Memory B cell (primary cell): ENCODE measurements around the gene MED4.

Source experiments
- ATAC-seq: fragments of 150-1000 bp; cut with Tn5 transposase; 2 replicates; pipeline ENCODE4 v1.10.0; 2021; ENCODE audit warnings: low read depth, mild to moderate bottlenecking, moderate library complexity
- DNase-seq, 2 donors: peaks; one replicate each; pipeline ENCODE4 v3.0.0; 2022; ENCODE audit warnings: low spot score in 2 of 2
- H3K27ac Mint-ChIP-seq: one replicate; pipeline ENCODE4 v1.8.0; 2022; ENCODE audit warnings: mild to moderate bottlenecking, moderate library complexity, mixed read lengths
- H3K27me3 Mint-ChIP-seq: one replicate; pipeline ENCODE4 v1.8.0; 2022; ENCODE audit warnings: mixed read lengths
- H3K36me3 Mint-ChIP-seq: one replicate; pipeline ENCODE4 v1.8.0; 2022; ENCODE audit warnings: mild to moderate bottlenecking, mixed read lengths
- H3K4me1 Mint-ChIP-seq: one replicate; pipeline ENCODE4 v1.8.0; 2022; ENCODE audit warnings: mixed read lengths
- H3K4me3 Mint-ChIP-seq: one replicate; pipeline ENCODE4 v1.8.0; 2022; ENCODE audit warnings: mild to moderate bottlenecking, moderate library complexity, mixed read lengths
- H3K9me3 Mint-ChIP-seq: one replicate; pipeline ENCODE4 v1.8.0; 2022; ENCODE audit warnings: mixed read lengths

MED4 gene

DNA sequence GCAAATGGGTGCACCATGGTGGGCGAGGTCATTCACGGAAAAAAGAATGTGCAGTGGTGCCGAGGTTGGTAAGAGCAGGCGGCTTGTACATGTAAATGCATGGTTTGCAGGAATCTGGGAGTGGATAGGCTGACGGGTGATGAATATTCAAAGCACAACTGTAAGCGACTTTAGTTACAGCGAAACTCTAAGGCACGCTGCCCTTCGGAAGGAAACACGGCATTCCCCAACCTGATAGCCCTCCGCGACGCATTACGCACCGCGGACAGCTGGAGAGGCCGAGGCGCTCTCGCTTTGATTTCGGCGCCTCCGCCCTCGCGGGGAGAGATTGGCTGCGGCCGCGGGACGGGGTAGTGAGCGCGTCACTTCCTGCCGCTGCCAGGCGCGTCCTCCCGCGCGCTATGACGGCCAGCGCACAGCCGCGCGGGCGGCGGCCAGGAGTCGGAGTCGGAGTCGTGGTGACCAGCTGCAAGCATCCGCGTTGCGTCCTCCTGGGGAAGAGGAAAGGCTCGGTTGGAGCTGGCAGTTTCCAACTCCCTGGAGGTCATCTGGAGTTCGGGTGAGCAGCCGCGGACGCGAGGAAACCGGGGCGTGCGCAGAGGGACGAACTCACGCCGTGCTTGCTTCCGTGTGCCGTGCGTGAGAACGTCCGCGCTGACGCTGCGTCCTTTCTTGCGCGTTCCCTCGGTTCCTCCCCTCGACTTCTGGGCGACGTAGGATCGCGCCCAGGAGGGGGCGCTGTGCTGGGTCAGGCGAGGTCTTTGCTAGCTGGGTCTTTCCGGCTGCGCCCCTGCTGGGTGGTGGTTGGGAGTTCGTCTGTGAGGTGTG, 57.3 kb downstream of the MED4 start, which contains the start of gene NUDT15:
Gene NUDT15 (plus strand): TSS at position 381 of the 828 bp plus-strand sequence. CDS start 21 bp downstream, at position 402.
- peak; percentile 88 for ATAC-seq
- H3K9me3 Mint-ChIP-seq: no peaks in the 10 kb centered on the region
- H3K4me1 Mint-ChIP-seq: peaks cover 9% of the 10 kb centered on the region
- no peaks in the 10 kb centered on the region for H3K27me3 Mint-ChIP-seq
- H3K36me3 Mint-ChIP-seq: peaks cover 13% of the 10 kb centered on the region
- peak within 1 kb of the TSS; percentile 97 for H3K27ac Mint-ChIP-seq
- H3K4me3 Mint-ChIP-seq: peak within 1 kb of the TSS; percentile 93
- peak; percentile 88 to 95 for DNase-seq

GRCh38 chr13:48029859-48030258, 65.0 kb downstream of the MED4 start:
- H3K9me3 Mint-ChIP-seq: no peaks in the 10 kb centered on the region
- peaks cover 19% of the 10 kb centered on the region for H3K36me3 Mint-ChIP-seq
- no peaks in the 10 kb centered on the region for H3K4me1 Mint-ChIP-seq
- H3K27ac Mint-ChIP-seq: no peak overlapping the region
- ATAC-seq: no peak
- no peak for DNase-seq
- H3K4me3 Mint-ChIP-seq: no peak overlapping the region
- H3K27me3 Mint-ChIP-seq: no peaks in the 10 kb centered on the region

DNA sequence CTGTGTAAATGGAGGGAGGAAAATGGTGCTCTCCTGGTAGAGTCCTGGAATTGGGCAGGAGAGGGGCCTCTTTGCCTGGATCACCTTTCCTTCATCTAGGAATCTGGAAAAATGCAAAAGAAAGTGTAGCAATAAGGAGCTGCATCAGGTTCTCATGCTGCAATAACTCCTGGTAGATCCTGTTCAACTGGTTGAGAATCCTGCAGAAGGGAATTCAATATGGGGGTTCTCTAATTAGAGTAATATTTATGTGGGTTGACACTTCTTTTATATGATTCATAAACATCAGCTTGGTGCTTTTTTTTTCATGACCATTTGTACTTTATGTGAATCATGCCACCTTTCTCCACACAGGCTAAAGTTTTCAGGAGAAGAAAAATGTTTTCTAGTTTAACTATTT, 66.8 kb downstream of the MED4 start:
- ATAC-seq (no peak), DNase-seq (no peak)
- no peaks in the 10 kb centered on the region for H3K4me1 Mint-ChIP-seq

More for the DNA sequence above, 66.8 kb downstream of the MED4 start:
- Mint-ChIP-seq H3K9me3 (no peaks in the 10 kb centered on the region), H3K27me3 (no peaks in the 10 kb centered on the region), H3K36me3 (peaks cover 18% of the 10 kb centered on the region), H3K27ac (no peak overlapping the region), H3K4me3 (no peak overlapping the region)
